HL-60/S4 treated with retinoic acid at 250 ng/mL for 4 days and 3 days (cell line): ENCODE measurements around the gene SLC7A1.

Experiments used
- in situ Hi-C: fragments of 300-500 bp; cut with MboI; formaldehyde crosslinking; loops from 2 replicates; pipeline ENCODE4 v1.7.0; 2022; ENCODE audit warnings: low sequenced_read_pairs

Gene SLC7A1

GRCh38 chr13:29497137-29497654 lies 98.3 kb downstream of the SLC7A1 start:
- in situ Hi-C loops = no loop called here

DNA sequence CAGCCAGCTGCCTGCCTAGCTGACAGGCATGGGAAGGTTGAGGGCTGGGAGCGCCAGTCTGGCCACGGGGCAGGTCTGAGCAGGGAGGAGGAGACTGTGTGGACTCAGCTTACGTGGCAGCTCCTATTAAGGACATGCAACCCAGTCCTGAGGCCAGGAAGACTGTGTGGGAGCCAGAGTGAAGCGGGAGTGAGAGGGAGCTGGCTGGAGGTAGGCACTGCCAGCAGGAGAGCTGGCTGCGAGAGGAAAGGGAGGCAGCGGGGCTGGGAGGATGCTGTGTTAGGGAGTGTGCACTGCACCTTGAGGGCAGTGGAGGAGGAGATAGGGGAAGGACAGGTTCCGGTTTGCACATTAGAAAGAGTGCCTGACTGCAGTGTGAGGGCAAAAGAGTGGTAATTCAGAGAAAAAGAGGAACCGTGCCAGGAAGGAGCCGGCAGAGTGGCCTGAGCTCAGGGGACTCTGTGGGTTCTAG lies 99.2 kb downstream of the SLC7A1 start:
- in situ Hi-C loops = no loop called here

- in situ Hi-C loops = no loop called here
These were observed 101.0 kb downstream of the SLC7A1 start for GRCh38 chr13:29494520-29494919.

GRCh38 chr13:29493796-29494195 lies 101.7 kb downstream of the SLC7A1 start:
- in situ Hi-C loops = no loop called here

- in situ Hi-C loops = no loop called here
These were observed 104.2 kb downstream of the SLC7A1 start for GRCh38 chr13:29491248-29491647.

GRCh38 chr13:29490561-29490885 lies 105.0 kb downstream of the SLC7A1 start:
- in situ Hi-C loops = no loop called here

- in situ Hi-C loops = no loop called here
These were observed 105.6 kb downstream of the SLC7A1 start for GRCh38 chr13:29489650-29490560.

DNA sequence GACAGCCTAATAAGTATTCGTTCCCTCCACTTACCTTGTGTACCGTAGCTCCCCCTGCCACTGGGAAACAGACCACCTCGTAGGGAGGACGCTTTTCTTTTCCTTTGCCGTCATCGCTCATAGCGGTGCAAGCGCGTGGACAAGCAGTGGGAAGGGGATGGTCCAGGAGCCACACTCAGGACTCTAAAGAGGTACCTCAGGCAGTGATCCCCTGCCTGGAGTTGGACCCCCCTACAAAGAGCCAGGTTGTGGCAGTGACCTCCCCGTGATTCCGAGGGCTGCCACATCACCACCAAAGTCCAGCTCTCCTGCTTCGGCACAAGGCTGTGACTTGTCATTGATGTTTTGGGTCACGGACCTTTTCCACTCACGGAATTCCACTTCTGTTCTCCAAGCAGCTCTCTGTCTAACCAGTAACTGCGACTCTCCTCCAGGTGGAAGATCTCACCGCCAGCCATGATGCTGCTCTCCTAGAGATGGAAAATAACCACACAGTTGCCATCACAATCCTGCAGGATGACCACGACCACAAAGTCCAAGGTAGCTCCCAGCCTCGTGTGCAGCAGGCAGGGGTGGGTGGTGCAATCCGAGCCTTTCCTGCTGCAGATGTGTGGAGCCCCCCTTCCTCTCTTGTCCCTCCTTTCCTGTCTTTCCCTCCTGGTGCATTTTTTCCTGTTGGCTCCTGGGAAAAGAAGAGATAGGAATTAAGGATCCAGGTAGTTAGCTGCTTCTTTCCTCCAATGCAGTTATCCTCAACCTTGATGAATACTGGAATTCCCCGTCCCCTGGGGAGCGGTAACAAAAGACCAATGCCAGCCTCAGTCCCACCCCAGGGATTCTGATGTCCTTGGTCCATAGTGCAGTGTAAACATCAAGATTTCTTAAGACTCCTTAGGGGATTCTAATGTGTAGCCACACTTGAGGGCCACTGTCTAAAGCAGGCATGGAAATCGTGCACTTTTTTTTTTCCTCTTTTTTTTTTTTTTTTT lies 107.7 kb downstream of the SLC7A1 start:
- in situ Hi-C loops = no loop called here

DNA sequence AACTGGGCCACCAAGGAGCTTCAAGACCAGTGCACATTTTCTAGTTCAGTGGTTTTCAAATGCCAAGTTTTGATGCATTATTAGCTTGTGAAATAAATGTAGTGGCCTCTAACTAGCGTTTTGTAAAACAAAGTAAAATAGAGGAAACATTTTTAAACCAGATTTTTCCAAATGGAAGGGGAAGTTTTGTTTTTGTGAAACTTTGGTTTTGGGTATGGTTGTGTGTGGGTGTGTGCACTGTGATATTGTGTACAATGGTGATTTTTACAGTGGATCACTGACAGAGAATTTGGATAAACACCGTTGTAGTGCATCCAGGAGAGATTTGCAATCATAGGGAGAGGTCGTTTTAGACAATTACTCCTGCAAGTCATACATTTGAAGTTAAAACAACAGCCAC lies 108.9 kb downstream of the SLC7A1 start:
- in situ Hi-C loops = no loop called here

- in situ Hi-C loops = no loop called here
These were observed 110.7 kb downstream of the SLC7A1 start for GRCh38 chr13:29484796-29485195.

GRCh38 chr13:29484236-29484635 lies 111.3 kb downstream of the SLC7A1 start:
- in situ Hi-C loops = no loop called here

GRCh38 chr13:29483623-29484022 lies 111.9 kb downstream of the SLC7A1 start:
- in situ Hi-C loops = no loop called here

DNA sequence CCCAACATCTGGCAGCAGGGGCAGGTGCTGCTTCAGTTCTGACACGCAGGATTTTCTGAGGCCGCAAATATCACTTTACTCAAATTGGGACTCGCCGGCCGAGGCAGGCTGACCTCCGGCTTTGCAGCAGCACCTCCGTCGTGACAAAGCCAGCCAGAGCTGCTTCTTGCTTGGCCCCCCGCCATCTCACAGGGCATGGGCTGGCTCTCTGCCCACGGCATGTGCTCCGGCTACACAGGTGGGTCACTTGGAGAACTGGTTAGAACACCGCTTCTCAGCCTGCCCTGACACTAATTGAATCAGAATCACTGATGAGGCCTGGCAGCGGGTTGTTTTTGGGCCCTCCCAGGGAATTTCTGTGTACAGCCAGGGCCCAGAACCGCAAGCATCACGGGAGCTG lies 112.3 kb downstream of the SLC7A1 start:
- in situ Hi-C loops = no loop called here

- in situ Hi-C loops = no loop called here
These were observed 113.0 kb downstream of the SLC7A1 start for GRCh38 chr13:29482504-29482903.

- in situ Hi-C loops = no loop called here
These were observed 113.9 kb downstream of the SLC7A1 start for GRCh38 chr13:29481603-29482002.

- in situ Hi-C loops = no loop called here
These were observed 114.5 kb downstream of the SLC7A1 start for GRCh38 chr13:29480893-29481525.

DNA sequence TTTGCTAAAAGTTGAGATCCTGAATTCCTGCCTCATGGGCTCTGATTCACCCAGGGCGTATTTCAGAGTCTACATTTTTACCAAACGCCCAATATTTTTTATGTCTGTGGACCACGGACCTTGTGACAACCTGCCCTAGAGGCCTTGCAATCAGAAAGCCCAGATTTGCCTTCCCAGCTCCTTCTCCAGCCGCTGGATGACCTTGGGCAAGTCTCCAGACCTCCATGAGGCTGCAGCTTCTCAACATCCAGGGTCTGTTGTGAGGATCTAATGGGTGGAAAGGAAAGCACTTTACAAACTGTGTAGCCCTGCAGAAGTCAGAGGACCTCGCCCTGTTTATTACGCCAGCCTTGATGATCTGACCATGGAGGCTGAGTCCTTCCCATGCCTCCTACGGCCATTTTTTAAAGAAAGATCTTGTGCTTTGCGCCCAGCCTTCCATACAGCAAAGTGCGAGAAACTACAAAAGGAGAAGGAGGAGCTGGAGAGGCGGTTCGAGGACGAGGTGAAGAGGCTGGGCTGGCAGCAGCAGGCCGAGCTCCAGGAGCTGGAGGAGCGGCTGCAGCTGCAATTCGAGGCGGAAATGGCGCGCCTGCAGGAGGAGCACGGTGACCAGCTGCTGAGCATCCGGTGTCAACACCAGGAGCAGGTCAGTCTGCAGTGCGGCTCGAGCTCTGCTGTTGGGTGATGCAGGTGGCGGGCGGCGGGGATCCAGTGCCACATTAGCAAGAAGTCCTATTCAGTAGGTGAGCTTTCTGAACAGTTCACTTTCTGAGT lies 115.6 kb downstream of the SLC7A1 start:
- in situ Hi-C loops = no loop called here

- in situ Hi-C loops = no loop called here
These were observed 119.4 kb downstream of the SLC7A1 start for GRCh38 chr13:29476046-29476445.

DNA sequence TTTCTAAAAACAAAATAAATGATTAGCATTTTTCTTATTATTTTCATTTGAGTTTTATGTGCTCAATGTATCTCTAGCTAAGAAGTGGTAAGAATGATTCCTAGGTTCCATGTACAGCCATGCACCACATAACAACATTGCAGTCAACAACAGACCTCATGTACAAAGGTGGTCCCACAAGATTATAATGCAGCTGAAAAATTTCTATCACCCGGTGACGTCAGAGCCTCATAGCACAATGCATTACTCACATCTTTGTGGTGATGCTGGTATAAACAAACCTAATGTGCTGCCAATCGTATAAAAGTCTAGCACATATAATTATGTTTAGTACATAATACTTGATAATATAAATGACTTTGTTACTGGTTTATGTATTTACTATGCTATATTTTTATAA lies 120.5 kb downstream of the SLC7A1 start:
- in situ Hi-C loops = no loop called here

GRCh38 chr13:29473166-29473565 lies 122.3 kb downstream of the SLC7A1 start:
- in situ Hi-C loops = no loop called here
